Adrenal gland (tissue), 12 donors: Measurements from ENCODE around the gene ADM2. TPM values are rescaled to one million over a fixed set of nuclear protein-coding genes. Genes with fewer than 3 reads are reported as not detected.
A peak's percentile ranks its signal among the peaks of the same experiment; 100 is the strongest.

Source experiments
- DNase-seq, 7 donors: peaks; one replicate each; pipeline ENCODE4 v3.0.0-alpha.2; 2019 to 2020
- H3K27ac ChIP-seq, 5 donors: fragments of 200-600 bp; sonication (generic) in 4 of 5; 1 replicate in 3 of 5; 2 replicates in 2 of 5; pipeline versions ENCODE4 v1.5.1 to v1.8.0; 2016 to 2020; ENCODE audit warnings: mild to moderate bottlenecking in 1 of 5
- H3K27me3 ChIP-seq: fragments of 200-600 bp; 2 replicates; pipeline ENCODE4 v1.8.0; 2021
- H3K36me3 ChIP-seq, 2 donors: fragments of 200-600 bp; replicated peaks in 1 of 2; 1 replicate in 1 of 2; 2 replicates in 1 of 2; pipeline versions ENCODE4 v1.5.1 to v1.8.0; 2018 to 2022
- H3K4me1 ChIP-seq, 2 donors: fragments of 200-600 bp; replicated peaks in 1 of 2; 1 replicate in 1 of 2; 2 replicates in 1 of 2; pipeline versions ENCODE4 v1.5.1 to v1.8.0; 2018 to 2021
- H3K4me3 ChIP-seq, 4 donors: fragments of 200-600 bp; sonication (generic) in 3 of 4; one replicate each; pipeline ENCODE4 v1.5.1; 2016 to 2018
- H3K9me3 ChIP-seq, 3 donors: fragments of 200-600 bp; sonication (generic) in 1 of 3; replicated peaks in 1 of 3; 1 replicate in 2 of 3; 2 replicates in 1 of 3; pipeline versions ENCODE4 v1.5.1 to v1.8.0; 2016 to 2021
- CTCF ChIP-seq, 6 experiments: fragments of 450-650 bp in 4 of 6; fragments of 200-600 bp in 2 of 6; sonication (generic) in 1 of 6; IDR thresholded peaks; 1 replicate in 5 of 6; 2 replicates in 1 of 6; pipeline versions ENCODE4 v1.5.1 to v1.8.0; 2016 to 2021; ENCODE audit warnings: antibody characterized with exemption in 6 of 6, mild to moderate bottlenecking in 2 of 6, moderate library complexity in 1 of 6
- POLR2A ChIP-seq, 2 donors: fragments of 450-650 bp; IDR thresholded peaks; one replicate each; pipeline ENCODE4 v1.6.1; 2017; ENCODE audit warnings: antibody characterized with exemption in 2 of 2, mild to moderate bottlenecking in 2 of 2, moderate library complexity in 1 of 2
- WGBS, 4 donors: extraction: QIAGEN DNeasy Blood & Tissue Kit in 2 of 4; methylation state at CpG; one replicate each; pipeline versions ENCODE4 v1.1.5 to v1.1.7; 2013 to 2017; 5-methylcytosine and 5-hydroxymethylcytosine counted together
- intact Hi-C, 2 donors: fragments of 100-400 bp; cut with DNase I; formaldehyde crosslinking; loops; one replicate each; pipeline versions ENCODE4 v1.14.1 to v1.15.0; 2022 to 2023
- polyA plus RNA-seq, 3 donors: library from polyadenylated mRNA; stranded (reverse); fragments of 200-250 nt in 2 of 3; fragments of 350-450 nt in 1 of 3; fragmentation: Illumina TruSeq in 1 of 3; extraction: RNeasy Lipid Tissue Mini Kit (QIAGEN cat#74804) in 1 of 3; gene quantifications; one replicate each; pipeline ENCODE4 v1.2.3, GENCODE V29; 2013 to 2014
- total RNA-seq, 9 donors: library from RNA; depleted of rRNA in 4 of 9; stranded (reverse); fragments of >200 nt in 4 of 9; fragments of 120-200 nt in 1 of 9; fragmentation: NEBNext Ultra II Directional in 1 of 9; extraction: Animal tissue kit (Norgen Biotek cat#: 25700) in 1 of 9; gene quantifications; one replicate each; pipeline versions ENCODE4 v1.1.0 to v1.2.4, GENCODE V29; 2013 to 2023
- donor health status: healthy with polysubstance abuse.
- donor health status: Bipolar disorder and iron deficiency.
- donor health status: DM: yes; HTN: yes; CAD: no.
- donor health status: DM: no; HTN: no; CAD: no.
- donor health status: DM: no; HTN: no; CAD: no.
- donor health status: DM: yes; HTN: yes; CAD: no.

Gene ADM2
- total and polyA plus RNA-seq, 12 donors: 0.07 to 0.54 (median 0.25) TPM; not detected in 5

GRCh38 chr22:50531546-50531961, 50.2 kb downstream of the ADM2 start:
- 0 to 2% (median 1%) methylated on average over 5 to 44 of the region's 44 CpGs for WGBS, 4 donors
- TF ChIP-seq CTCF (IDR thresholded peaks at IDR 0.05) (no peak), POLR2A (IDR thresholded peaks at IDR 0.05) (no peak)
- DNase-seq: peak in 5 of 7 donors; percentile 48 to 62 (median 60)

GRCh38 chr22:50531962-50532674, 50.8 kb downstream of the ADM2 start:
- intact Hi-C loops: no loop called here
- Histone ChIP-seq H3K9me3 (no peaks in the 10 kb centered on the region), H3K27ac (peak overlapping the region; percentile 37 to 95 (median 77)), H3K4me3 (peak overlapping the region in 2 of 4 donors; percentile 12 to 69), H3K36me3 (no peaks in the 10 kb centered on the region), H3K27me3 (no peaks in the 10 kb centered on the region), H3K4me1 (peaks cover 17 to 21% of the 10 kb centered on the region in 2 donors)
- WGBS, 4 donors: 2 to 5% (median 3%) methylated on average over 14 to 56 of the region's 56 CpGs
- peak in 1 of 2 donors; percentile 17 for TF ChIP-seq POLR2A (IDR thresholded peaks at IDR 0.05)
- TF ChIP-seq CTCF (IDR thresholded peaks at IDR 0.05): no peak
- DNase-seq: peak; percentile 65 to 84 (median 78)

More at GRCh38 chr22:50531546-50531961, 50.2 kb downstream of the ADM2 start:
- Histone ChIP-seq H3K27me3 (no peaks in the 10 kb centered on the region), H3K9me3 (no peaks in the 10 kb centered on the region), H3K36me3 (no peaks in the 10 kb centered on the region), H3K4me1 (peaks cover 20 to 25% of the 10 kb centered on the region in 2 donors), H3K27ac (peak overlapping the region; percentile 77 to 95 (median 89)), H3K4me3 (peak overlapping the region in 3 of 4 donors; percentile 28 to 69 (median 33))
- intact Hi-C loops: no loop called here

- TF ChIP-seq CTCF (IDR thresholded peaks at IDR 0.05) (no peak), POLR2A (IDR thresholded peaks at IDR 0.05) (no peak)
- intact Hi-C loops: no loop called here
- 73 to 84% (median 79%) methylated on average over 19 of the region's 19 CpGs for WGBS, 4 donors
- no peak overlapping the region for H3K4me3 ChIP-seq
- H3K9me3 ChIP-seq: no peaks in the 10 kb centered on the region
- H3K27ac ChIP-seq: peak overlapping the region in 4 of 5 donors; percentile 8 to 95 (median 50)
- peaks cover 17 to 21% of the 10 kb centered on the region in 2 donors for H3K4me1 ChIP-seq
- no peak for DNase-seq
- no peaks in the 10 kb centered on the region for H3K36me3 ChIP-seq
- no peaks in the 10 kb centered on the region for H3K27me3 ChIP-seq
Measured at GRCh38 chr22:50532824-50533796, 51.8 kb downstream of the ADM2 start.
